AG09309 (cell line): ENCODE data around the gene BOD1.

ENCODE experiments used
- DNase-seq: peaks from one replicate; pipeline ENCODE4 v3.0.0-alpha.2; 2010; ENCODE audit warnings: low read depth
- H3K4me3 ChIP-seq: 2 replicates; pipeline ENCODE4 v1.5.1; 2011; ENCODE audit warnings: mild to moderate bottlenecking, low read depth, low read length, moderate library complexity; ENCODE audit not compliant: control insufficient read depth
- TF ChIP-seq, protein P1 (sequence below): IDR thresholded peaks from 2 replicates; pipeline ENCODE4 v1.5.1; 2011; ENCODE audit warnings: mild to moderate bottlenecking, low read depth, low read length, inconsistent platforms; ENCODE audit not compliant: insufficient read depth, control insufficient read depth; ENCODE audit errors: missing control alignments

BOD1 gene

DNA sequence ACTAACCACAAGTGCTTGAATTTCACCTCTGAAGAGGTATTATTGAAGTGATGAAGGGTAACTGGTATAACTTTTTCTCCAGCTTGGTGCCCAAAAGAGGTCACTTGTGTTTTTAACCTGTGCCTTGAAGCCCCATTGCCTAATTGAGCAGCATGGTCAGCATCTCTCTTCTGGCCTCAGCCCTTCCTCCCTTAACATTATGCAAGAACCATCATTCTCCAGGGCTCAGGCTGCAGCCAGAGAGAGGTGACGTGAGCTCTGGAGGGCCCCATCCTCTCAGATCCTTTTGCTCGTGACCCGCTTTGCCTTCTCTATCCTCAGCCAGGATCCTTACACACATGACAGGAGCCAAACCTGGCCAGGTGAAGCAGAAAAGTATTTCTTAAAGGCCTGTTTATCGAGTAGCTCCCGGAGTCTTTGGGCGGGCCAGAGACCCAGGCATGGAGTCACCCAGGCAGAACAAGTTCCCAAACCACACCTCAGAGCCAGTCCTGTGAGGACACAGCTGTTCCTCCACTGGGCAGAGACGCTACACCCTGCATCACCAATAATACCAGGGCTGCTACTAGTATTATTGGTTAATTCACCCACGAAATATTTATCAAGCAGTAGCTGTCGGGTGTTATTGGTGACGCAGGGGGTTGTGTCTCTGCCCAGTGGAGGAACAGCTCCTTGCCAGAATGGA is 29.6 kb upstream of the BOD1 start:
- DNase-seq: no peak
- TF ChIP-seq, protein P1, sequence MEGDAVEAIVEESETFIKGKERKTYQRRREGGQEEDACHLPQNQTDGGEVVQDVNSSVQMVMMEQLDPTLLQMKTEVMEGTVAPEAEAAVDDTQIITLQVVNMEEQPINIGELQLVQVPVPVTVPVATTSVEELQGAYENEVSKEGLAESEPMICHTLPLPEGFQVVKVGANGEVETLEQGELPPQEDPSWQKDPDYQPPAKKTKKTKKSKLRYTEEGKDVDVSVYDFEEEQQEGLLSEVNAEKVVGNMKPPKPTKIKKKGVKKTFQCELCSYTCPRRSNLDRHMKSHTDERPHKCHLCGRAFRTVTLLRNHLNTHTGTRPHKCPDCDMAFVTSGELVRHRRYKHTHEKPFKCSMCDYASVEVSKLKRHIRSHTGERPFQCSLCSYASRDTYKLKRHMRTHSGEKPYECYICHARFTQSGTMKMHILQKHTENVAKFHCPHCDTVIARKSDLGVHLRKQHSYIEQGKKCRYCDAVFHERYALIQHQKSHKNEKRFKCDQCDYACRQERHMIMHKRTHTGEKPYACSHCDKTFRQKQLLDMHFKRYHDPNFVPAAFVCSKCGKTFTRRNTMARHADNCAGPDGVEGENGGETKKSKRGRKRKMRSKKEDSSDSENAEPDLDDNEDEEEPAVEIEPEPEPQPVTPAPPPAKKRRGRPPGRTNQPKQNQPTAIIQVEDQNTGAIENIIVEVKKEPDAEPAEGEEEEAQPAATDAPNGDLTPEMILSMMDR: no peak
- H3K4me3 ChIP-seq: no peak overlapping the region

DNA sequence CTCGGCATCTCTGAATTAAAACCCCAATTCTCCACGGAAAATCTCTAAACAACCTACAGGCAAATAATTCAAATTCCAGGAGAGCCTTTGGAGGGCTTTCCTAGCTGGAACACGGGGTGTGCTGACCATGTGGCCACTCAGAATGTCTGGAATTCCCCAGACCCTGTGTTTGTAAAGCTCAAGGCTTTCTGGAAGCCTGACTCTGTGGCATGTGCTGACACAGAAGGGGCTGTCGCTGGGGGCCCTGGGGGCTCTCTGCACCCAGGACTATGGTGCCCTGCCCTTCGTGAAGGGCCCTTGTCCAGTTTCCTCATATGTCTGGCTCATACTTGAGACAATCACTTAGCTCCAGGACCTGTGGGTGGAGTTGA is 29.0 kb upstream of the BOD1 start:
- TF ChIP-seq, protein P1: no peak
- H3K4me3 ChIP-seq: no peak overlapping the region
- no peak for DNase-seq

DNA sequence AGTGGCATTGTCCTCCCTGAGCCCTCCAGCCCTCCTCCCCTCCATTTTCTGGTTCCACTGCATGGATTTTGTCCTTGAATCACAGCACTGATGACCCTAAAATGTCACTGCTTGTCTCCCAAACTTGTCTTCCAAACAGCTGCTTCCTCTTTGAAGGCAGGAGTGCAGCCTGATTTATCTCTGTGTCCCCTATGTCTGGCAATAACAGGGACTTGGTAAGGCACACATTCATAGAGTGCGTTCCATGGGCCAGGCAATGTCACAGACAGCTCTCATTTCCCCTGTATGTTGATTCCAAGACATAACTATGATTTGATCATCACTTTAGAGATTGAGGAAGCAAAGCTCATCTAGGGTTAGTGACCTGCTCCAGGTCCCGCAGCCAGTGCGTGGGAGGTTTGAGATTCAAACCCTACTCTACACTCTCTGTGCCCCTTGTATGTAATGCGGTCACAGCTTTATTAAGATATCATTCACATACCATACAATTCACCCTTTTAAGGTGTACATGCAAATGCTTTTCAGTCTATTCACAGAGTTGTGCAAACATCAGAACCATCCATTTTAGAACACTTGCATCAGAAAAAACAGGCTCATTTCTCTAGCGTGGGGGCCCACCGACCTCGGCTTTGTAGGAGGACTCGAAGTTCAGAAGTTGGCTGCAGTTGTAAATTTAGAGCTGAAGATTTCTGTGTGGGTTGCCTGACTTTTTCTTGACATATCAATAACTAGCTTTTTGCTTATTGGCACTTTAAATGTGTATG is 28.4 kb upstream of the BOD1 start:
- H3K4me3 ChIP-seq: no peak overlapping the region
- no peak for DNase-seq
- TF ChIP-seq, protein P1: no peak

DNA sequence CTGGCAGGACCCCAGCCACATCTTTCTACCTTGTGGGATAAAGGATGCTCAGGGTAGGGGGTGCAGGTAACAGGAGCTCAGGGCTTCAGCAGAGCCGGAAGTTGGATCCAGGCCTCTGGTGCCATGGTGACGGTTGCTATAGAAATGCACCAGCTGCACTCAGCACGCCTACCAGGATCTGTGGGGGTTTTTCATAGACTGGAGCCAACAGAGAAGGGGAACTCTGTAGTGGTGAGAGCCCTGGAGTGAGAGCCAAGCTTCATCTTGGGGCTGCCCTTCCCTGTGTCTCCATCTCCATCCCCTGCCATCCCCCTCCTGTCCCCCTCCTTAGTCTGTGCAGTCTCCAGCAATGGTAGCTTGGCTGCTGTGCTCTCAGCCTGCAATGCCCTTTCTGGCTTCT is 27.5 kb upstream of the BOD1 start:
- TF ChIP-seq, protein P1: no peak
- no peak for DNase-seq
- H3K4me3 ChIP-seq: no peak overlapping the region

DNA sequence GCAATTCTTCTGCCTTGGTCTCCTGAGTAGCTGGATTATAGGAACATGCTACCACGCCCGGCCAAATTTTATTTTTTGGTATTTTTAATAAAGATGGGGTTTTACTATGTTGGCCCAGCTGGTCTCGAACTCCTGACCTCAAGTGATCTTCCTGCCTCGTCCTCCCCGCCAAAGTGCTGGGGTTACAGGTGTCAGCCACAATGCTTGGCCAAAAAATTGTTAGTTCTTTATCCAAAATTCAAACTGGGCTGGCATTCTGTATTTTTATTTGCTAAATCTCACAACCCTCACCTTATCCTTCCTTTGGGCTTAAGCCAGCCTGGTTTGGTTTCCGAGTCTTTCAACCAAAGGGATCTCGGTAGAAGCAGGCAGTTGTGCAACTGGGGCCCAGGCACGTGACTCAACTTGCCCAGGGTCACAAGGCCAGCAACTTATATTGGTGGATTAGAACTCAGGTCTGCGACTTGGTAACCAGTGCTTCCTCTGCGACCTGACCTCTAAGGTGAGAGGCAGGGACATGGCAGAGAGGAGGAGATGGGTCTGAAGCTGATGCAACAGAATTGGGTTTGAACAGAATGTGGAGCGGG is 26.5 kb upstream of the BOD1 start:
- H3K4me3 ChIP-seq: no peak overlapping the region
- TF ChIP-seq, protein P1: no peak
- DNase-seq: no peak

DNA sequence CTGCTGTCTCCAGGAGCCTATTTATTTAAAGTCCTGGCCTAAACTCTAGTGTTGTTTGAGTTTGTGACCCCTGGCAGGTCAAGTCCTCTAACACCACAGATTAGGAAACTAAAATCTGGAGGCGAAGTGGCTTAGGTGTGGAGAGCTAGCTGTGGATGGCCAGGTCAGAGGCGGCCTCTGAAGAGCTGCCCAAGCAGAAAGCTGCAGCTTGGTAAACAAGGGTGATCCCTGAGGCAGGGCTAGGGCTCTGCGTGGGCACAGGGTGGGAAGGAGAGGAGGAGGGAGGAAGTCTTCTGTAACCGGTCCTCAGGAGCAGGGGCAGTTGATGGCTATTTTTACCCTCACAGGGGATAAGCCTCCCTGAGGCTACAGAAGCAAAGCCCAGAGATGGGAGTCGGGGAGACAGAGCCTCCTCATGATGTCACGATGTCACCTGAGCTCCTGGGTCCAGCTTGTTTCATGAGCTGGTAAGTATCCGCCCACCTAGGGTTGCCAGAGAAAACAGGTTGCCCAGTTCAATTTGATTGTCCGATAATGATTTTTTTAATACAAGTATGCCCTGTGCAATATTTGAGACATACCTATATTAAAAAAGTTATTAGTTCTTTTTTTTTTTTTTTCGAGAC is 25.9 kb upstream of the BOD1 start:
- H3K4me3 ChIP-seq: no peak overlapping the region
- DNase-seq: no peak
- TF ChIP-seq, protein P1: no peak
